ENCODE measurements around the gene GMEB2. TPM values are rescaled to one million over a fixed set of nuclear protein-coding genes. Genes with fewer than 3 reads are reported as not detected.

The GMEB2 gene
- total RNA-seq, 3 donors from 2014 or later, result 10.3 to 12.8 (median 11.4) TPM

DNA sequence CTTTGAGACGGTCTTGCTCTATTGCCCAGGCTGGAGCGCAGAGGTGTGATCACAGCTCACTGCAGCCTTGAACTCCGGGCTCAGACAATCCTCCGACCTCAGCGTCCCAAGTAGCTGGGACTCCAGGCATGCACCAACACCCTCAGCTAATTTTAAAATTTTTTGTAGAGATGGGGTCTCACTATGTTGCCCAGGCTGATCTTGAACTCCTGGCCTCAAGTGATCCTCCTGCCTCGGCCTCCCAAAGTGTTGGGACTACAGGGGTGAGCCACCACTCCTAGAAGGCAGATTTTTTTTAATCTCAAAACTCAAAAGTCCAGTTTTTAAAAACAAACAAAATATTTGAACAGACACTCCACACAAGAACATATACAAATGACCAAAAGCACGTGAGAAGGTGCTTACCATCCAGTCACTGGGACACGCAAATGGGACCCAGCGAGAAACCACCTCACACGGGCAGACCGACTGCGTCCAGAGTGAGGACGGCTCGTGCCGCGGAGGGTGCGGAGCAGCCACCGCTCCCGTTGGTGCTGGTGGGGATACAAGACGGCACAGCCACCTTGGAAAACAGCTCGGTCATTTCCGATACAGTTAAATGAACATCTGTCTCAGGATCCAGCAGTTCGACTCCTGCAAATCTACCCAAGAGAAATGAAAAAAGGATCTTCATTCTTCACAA, 44.4 kb downstream of the GMEB2 start:
- DNase-seq (no peak), ATAC-seq (no peak)
- TF ChIP-seq, protein P1, sequence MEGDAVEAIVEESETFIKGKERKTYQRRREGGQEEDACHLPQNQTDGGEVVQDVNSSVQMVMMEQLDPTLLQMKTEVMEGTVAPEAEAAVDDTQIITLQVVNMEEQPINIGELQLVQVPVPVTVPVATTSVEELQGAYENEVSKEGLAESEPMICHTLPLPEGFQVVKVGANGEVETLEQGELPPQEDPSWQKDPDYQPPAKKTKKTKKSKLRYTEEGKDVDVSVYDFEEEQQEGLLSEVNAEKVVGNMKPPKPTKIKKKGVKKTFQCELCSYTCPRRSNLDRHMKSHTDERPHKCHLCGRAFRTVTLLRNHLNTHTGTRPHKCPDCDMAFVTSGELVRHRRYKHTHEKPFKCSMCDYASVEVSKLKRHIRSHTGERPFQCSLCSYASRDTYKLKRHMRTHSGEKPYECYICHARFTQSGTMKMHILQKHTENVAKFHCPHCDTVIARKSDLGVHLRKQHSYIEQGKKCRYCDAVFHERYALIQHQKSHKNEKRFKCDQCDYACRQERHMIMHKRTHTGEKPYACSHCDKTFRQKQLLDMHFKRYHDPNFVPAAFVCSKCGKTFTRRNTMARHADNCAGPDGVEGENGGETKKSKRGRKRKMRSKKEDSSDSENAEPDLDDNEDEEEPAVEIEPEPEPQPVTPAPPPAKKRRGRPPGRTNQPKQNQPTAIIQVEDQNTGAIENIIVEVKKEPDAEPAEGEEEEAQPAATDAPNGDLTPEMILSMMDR (IDR thresholded peaks at IDR 0.05), result no peak
- intact Hi-C loops (cut with DNase I, micrococcal nuclease), result no loop called here
- Histone ChIP-seq H3K36me3 (ENCODE audit: low read depth) (no peaks in the 10 kb centered on the region), H3K4me1 (ENCODE audit: low read depth) (no peaks in the 10 kb centered on the region), H3K4me3 (no peak overlapping the region), H3K9me3 (no peaks in the 10 kb centered on the region)

DNA sequence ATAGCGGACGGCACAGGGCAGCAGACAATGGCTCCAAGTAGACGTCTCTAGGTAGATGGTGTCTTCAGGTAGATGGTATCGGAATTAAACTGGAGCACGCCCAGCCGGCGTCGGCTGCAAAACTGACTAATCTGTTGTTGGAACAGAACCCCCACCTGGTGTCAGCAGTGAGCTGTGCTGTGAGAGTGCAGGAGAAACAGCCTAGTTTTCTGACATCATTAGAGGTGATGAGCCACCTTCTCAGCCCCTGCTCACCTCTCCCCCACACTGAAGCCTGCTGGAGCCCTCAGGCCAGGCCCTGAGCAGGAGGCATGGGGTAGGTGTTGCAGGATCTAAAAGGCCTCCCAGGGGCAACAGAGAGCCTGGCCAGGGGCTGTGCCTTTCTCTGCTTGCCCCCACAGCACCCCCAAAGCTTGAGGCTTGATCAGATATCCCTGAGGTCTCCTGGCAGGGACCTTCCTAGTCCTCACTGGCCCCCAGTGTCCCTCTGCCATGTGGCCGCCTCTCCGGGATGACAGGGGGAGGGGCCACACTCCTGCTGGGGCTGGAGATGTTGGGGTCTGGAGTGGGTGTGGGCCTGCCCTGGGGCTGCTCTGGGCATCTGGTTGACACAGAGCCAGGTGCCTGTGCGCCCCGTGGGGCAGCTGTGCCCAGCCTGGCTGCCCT, 46.0 kb downstream of the GMEB2 start:
- no peak overlapping the region for H3K4me3 ChIP-seq
- intact Hi-C loops (cut with DNase I, micrococcal nuclease), result no loop called here
- TF ChIP-seq, protein P1 (IDR thresholded peaks at IDR 0.05), result no peak
- DNase-seq (peak in 2 of 3 donors; percentile 42 to 63), ATAC-seq (peak; percentile 69)
- H3K36me3 ChIP-seq (ENCODE audit: low read depth), result no peaks in the 10 kb centered on the region
- H3K9me3 ChIP-seq, result no peaks in the 10 kb centered on the region
- no peaks in the 10 kb centered on the region for H3K4me1 ChIP-seq (ENCODE audit: low read depth)

DNA sequence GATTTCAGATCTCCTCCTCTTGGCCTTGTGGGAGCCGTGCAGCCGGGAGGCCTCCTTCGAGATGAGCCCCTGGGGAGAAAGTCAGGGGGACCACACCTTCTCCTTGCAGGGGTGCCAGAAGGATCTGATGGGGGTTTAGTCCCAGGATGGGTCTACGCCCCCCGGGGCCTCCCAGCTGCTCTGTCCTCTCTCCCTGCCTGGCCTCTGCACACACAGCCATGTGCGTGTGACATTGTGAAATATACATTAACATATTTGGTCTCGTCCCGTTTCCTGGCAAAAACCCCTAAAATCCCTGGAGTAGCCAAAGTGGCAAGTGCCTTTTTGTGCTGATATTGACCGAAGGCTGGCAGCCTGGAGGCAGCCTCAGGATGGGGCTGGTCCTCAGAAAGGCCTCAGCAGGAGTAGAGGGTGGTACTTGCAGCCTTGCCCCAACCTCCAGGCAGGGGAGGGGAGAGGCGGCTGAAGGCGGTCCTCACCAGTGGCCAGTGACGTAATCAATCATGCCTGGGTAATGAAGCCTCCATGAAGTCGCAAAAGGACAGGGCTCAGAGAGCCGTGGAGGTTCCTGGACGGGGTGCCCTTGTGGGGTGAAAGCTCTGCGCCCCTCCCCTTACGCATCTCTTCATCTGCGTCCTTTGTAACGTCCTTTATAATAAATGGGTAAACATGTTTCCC, 47.7 kb downstream of the GMEB2 start:
- TF ChIP-seq, protein P1 (IDR thresholded peaks at IDR 0.05), result no peak
- intact Hi-C loops (cut with DNase I, micrococcal nuclease), result no loop called here
- ATAC-seq, result no peak
- no peak for DNase-seq
- H3K9me3 ChIP-seq, result no peaks in the 10 kb centered on the region
- no peak overlapping the region for H3K4me3 ChIP-seq
- no peaks in the 10 kb centered on the region for H3K36me3 ChIP-seq (ENCODE audit: low read depth)
- peaks cover 7% of the 10 kb centered on the region for H3K4me1 ChIP-seq (ENCODE audit: low read depth)

DNA sequence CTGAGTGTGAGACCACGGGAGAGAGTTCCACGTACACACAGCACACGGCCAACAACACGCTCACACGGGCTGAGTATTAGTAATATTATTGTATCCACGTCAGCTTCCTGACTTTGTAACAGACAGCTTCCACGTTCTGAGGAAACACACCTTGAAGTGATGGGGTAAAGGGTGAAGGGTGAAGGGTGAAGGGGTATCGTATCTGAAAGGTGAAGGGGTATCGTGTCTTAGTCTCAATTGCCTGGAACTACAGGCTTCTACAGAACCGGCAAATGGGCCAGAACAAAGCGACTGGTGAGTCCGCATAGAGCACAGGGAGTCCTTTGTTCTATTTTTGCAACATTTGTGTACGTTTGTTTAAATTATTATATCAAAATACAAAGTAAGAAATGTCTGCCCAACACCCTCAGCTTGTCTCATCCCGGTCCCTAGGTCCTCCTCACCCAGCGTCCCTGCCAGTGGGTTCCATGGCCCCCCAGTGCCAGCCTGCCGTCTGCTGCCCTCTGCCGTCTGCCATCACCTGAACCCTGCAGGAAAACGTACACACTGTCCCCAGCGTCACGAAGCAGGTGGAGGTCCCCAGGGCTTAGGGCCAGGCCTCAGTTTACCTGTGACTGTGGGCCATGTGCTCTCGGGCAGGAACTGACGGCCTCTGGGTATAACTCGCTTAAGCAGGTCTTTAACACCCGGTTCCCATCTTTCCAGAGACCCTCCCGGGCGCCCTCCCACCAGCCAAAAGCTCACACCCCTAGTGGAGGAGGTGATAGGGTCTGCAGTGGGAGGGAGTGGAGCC, 48.5 kb downstream of the GMEB2 start:
- TF ChIP-seq, protein P1 (IDR thresholded peaks at IDR 0.05), result no peak
- H3K4me3 ChIP-seq, result no peak overlapping the region
- peaks cover 10% of the 10 kb centered on the region for H3K4me1 ChIP-seq (ENCODE audit: low read depth)
- DNase-seq (peak in 1 of 3 donors; percentile 56), ATAC-seq (no peak)
- no peaks in the 10 kb centered on the region for H3K9me3 ChIP-seq
- intact Hi-C loops (cut with DNase I, micrococcal nuclease), result no loop called here
- H3K36me3 ChIP-seq (ENCODE audit: low read depth), result no peaks in the 10 kb centered on the region

DNA sequence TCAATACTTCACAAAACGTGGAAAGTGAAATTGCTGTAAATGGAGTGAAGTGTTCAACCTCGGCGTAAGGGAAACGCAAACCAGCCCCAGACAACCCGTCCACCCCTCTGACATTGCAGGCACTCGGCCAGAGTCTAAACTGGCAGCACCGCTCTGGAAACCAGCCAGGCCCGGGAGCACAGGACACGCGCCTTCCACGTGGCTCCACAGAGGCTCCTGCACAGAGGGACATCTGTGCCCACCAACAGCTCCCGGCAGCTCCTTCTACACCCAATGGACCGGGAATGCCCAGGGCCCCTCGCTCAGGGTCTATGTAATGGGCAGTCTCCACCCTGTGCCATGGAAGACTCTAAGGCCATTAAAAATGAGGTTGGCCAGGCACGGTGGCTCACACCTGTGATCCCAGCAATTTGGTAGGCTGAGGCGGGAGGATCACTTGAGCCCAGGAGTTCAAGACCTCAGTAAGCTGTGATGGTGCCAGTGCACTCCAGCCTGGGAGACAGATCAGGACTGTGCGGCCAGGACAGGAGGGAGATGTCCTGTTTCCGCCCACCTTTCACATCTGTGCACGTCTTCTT, 49.5 kb downstream of the GMEB2 start:
- Histone ChIP-seq H3K9me3 (no peaks in the 10 kb centered on the region), H3K4me3 (no peak overlapping the region), H3K36me3 (ENCODE audit: low read depth) (no peaks in the 10 kb centered on the region), H3K4me1 (ENCODE audit: low read depth) (peaks cover 15% of the 10 kb centered on the region)
- peak in 1 of 3 donors; percentile 63 for DNase-seq
- TF ChIP-seq, protein P1 (IDR thresholded peaks at IDR 0.05), result no peak
- intact Hi-C loops (cut with DNase I, micrococcal nuclease), result no loop called here
- ATAC-seq, result no peak
